Sciatic nerve (tissue), 2 donors: ENCODE data around the gene TERT. TPM values are rescaled to one million over a fixed set of nuclear protein-coding genes. Genes with fewer than 3 reads are reported as not detected.
A peak's percentile ranks its signal among the peaks of the same experiment; 100 is the strongest.

Source experiments
- ATAC-seq: fragments of 200-7000 bp; cut with Tn5 transposase; one replicate; pipeline ENCODE4 v1.9.1; 2020; ENCODE audit warnings: mild to moderate bottlenecking, moderate library complexity
- DNase-seq: peaks from one replicate; pipeline ENCODE4 v3.0.0-alpha.2; 2020; ENCODE audit warnings: low spot score
- intact Hi-C: fragments of 100-400 bp; cut with DNase I; formaldehyde crosslinking; loops from one replicate; pipeline ENCODE4 v1.14.2; 2022
- total RNA-seq: library from RNA; stranded (reverse); fragmentation: NEBNext Ultra II Directional; extraction: Animal tissue kit (Norgen Biotek cat#: 25700); gene quantifications from one replicate; pipeline ENCODE4 v1.2.1, GENCODE V29; 2021
- donor health status: DM: no; HTN: no; CAD: no.
- donor health status: DM: no; HTN: no; CAD: no.

Gene TERT
- total RNA-seq, 1 donor from 2014 or later, result 0.85 TPM

DNA sequence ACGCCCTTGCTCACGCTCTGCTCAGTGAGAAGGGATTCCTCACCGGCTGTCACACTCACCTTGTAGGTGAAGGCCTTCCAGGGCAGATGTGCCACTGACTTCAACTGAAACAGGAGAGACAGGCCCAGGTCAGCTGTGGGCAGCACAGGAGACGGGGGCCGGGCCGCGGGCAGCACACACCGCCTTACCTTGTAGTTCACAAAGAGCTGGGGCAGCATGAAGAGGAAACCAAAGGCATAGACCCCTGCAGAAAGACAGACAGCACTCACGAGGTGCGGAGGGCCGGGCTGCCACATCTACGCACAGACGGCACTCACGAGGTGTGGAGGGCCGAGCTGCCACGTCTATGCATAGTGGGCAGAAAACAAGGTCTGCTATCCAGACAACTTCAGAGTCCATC, 26.7 kb upstream of the TERT start:
- intact Hi-C loops, result no loop called here
- DNase-seq, result no peak
- no peak for ATAC-seq

- intact Hi-C loops, result no loop called here
- ATAC-seq (no peak), DNase-seq (no peak)
These were observed 25.8 kb upstream of the TERT start for GRCh38 chr5:1320436-1321344.

DNA sequence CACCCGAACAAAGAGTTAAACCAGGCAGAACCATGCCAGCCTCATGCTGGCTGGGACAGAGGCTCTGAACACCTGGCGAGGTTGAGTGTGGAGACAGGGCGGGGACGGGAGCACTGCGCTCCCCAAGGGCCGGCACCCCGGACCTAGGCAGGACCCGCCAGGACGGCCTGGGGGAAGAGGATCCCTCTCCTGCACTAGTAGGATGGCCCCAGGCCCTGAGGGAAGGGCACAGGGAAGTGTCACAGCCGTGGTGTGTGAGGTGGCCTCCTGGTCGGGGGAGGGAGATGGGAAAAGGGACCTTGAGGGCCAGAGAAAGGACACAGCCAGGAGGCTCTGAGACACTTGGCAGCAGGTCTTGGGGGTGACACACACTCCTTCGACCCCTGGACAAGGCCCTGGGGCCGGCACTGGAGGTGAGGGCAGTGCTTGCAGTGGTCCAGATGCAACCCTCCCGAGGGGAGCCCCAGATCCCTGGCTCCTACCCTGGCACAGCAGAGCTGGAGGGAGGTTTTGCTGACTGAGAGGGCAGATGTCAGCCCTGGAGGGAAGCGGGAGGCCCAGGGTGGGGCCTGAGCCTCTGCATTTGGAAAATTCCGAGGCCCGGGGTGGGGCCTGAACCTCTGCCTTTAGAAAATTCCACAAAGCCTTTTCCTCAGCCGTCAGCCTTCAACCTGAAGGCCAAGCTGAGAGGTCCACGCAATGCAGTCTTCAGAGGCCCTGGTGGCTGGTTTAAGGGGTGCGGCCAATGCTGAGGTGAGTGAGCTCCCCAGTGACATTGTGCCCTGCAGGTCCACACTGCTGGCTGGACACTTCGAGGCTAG, 24.8 kb upstream of the TERT start:
- intact Hi-C loops, result no loop called here
- ATAC-seq, result no peak
- no peak for DNase-seq

DNA sequence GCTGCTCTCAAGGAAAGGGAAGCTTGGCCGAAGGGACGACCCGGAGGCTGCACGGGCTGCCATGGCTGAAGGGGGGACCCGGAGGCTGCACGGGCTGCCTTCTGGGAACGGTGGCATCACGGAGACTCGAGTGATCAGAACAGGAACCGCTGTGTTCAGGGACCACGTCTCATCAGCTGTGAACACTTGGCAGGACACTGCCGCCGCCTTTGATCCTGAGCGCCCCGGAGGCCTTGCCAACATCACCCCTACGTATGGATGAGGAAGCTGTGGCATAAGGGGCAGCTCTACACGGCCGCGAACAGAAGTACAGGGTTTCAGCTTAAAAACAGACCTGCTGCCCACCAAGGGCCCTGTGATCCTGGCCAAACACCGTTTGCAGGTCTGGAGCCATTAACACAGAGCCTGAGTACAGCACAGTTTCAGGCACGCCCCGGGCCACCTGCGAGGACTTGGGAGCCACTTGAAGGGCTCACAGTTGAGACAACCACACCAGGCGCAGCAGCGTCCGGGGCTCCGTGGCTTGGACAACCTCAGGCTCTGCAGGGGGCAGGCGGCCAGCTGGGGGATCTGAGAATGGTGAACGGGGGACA, 23.9 kb upstream of the TERT start:
- DNase-seq (no peak), ATAC-seq (no peak)
- intact Hi-C loops, result no loop called here

DNA sequence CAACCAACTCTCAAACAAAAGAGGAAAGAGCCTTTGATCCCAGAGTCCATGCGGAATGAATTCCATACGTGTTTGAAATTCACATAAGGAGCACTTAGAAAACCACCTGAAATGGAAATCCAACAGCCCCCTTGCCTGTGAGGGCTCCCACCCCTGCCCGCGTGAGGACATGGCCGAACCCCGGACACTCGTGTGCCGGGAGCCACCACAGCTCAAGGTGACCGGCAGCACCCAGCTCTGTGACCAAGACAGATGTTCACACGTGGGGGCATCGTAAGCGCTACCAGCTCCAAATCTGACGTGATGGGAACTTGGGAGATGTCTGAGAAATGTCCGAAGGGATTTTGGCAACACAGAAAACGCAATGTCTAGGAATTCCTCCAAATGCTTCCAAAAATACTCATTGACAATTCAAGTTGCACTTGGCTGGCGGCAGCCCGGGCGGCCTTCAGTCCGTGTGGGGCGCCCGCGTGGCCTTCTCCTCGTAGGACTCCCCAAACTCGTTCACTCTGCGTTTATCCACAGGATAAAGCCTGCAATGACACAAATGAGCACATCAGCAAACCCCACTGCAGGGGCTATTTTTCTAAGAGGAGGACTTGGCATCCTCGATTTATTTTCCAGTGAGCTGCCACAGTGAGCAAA, 23.2 kb upstream of the TERT start:
- ATAC-seq (no peak), DNase-seq (no peak)
- intact Hi-C loops, result no loop called here

GRCh38 chr5:1316588-1317340, 21.9 kb upstream of the TERT start:
- ATAC-seq (no peak), DNase-seq (no peak)
- intact Hi-C loops, result no loop called here

DNA sequence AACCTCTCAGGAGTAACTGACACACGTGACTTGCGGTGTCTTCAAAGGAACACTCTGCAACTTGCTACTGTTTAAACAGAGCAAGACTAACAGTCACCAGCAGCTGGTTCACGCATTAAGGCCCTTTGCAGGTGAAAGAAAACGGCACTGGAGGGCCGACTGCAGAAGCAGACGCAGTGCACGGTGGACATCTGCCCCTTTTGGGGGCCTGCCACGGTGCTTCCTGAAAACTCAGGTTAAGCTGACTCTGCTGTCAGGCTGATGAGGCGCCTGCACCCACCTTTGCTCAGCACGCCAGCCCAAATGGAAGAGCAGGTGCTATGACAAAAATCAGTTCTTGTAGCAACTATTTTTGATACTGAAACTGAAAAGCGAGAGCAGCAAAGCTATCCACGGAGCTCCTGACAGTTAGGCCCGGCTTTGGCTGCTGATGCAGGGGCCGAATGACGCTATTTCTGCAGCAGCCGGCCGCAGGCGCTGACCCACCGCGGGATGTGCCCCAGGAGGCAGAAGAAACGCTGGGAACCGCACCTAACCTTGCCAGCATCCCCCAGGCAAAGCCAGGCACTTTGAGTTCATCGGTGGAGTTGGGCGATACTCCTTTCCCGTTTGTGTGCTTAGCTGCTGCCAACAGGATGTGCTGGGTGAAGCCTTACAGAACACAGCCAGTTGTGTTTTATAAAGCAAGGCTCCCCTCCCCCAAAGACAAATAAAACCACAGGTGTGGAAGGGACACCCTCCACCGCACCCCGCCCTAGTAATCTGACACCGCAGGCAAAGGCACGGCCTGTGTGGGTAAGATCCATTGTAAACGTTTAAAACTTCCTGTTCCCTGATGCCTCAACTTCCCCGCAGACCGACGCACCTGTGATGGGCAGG, 21.1 kb upstream of the TERT start:
- intact Hi-C loops, result no loop called here
- DNase-seq, result no peak
- peak; percentile 11 for ATAC-seq

DNA sequence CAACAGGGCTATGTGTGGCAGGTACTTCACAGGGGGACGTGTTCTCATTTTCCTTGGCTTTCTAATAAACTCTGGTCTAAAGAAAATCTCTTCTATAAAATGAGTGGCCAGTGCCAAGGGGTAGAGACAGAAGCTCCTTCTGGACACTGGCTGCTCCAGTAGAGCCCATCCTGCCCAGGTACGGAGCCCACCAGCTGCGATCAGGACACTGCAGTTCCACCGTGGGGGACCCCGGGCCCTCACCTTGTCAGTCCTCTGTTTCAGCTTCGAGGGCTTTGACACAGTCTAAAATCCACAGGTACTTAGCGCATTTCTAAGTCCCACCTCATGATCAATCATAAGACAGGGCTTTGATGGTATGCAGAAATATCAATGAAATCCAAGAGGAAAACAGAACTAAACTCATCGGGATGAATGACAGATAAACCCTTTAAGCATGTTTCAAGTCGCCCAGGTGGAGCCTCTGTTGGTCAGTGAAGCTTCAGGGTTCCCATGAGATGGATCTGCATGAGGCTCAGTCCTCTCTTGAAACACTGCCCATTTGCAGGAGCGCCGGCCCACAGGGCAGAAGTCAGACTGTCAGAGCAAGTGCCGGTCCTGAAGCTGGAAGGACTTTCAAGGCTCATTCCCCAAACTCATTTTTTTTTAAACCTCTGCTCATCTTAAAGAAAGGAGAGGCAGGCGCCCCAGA, 20.3 kb upstream of the TERT start:
- DNase-seq, result no peak
- intact Hi-C loops, result no loop called here
- no peak for ATAC-seq

- no peak for ATAC-seq
- intact Hi-C loops, result no loop called here
- DNase-seq, result no peak
These were observed 19.7 kb upstream of the TERT start for GRCh38 chr5:1314564-1314982.

DNA sequence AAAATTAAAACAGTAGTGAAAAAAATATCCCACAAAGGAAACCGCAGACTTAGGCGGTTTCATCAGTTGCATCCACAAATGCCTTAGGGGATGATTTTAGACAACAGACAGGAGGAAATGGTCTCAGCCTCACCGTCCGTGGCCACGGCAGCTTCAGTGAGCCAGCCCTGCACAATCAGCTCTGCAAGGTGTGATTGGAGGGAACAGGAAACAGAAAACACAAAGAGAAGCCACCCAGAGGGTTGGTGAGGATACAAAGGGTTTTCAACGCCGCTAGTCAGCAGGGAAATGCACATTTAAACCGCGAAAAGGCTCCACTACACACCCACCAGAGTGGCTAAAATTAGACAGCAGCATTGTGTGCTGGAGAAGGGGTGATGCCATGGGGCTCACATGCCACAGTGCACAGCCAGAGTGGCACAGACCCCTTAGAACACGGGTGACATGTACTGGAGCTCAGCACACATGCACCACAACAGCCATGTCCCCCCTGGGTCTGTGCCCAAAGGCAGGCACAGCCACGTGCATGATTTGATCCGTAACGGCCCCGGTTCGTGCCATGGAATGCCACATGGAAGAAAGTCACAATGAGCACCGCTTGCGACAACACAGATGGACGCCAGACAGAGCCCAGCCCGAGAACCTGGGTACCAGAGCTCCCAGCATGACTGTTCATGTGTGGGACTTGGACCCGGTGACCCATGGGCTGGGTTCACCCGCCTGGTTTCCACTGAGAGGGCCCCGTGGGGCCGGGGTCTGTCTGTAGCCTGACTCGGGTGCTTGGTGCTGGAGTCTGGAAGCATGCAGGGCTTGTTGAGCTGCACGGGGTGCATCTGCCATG, 18.3 kb upstream of the TERT start:
- DNase-seq (no peak), ATAC-seq (no peak)
- intact Hi-C loops, result no loop called here

DNA sequence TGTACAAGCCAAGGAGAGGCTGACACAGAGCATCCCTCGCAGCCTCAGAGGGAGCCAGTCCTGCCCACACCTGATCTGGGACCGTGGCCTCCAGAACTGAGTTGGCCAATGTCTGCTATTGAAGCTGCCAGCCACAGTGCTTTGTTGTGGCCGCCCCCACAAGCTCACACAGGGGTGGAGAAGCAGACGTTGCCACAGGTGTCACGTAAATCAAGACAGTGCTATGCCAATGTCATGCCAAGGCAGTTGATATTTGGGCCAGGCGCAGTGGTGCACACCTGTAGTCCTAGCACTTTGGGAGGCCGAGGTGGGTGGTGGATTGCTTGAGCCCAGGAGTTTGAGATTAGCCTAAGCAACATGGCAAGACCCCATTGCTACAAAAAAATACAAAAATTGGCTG, 17.3 kb upstream of the TERT start:
- ATAC-seq (no peak), DNase-seq (no peak)
- intact Hi-C loops, result no loop called here

- ATAC-seq (no peak), DNase-seq (no peak)
- intact Hi-C loops, result no loop called here
These were observed 16.7 kb upstream of the TERT start for GRCh38 chr5:1311439-1312055.

- intact Hi-C loops, result no loop called here
- DNase-seq (no peak), ATAC-seq (no peak)
These were observed 15.2 kb upstream of the TERT start for GRCh38 chr5:1310118-1310517.

- ATAC-seq, result no peak
These were observed 9.2 kb upstream of the TERT start for GRCh38 chr5:1304033-1304432.

DNA sequence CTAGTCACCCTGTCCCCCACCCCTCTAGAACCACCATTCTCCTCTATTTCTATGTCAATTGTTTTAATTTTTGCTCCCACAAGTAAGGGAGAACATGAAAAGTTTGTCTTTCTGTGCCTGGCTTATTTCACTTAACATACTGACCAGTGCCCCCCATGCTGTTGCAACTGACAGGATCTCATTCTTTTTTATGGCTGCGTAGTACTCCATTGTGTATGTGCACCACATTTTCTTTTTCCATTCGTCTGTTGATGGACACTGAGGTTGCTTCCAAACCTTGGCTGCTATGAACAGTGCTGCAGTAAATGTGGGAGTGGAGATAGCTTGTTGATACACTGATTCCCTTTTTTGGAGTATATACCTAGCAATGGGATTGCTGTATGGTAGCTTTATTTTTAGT, 7.4 kb upstream of the TERT start:
- intact Hi-C loops, result no loop called here
- DNase-seq, result no peak
- no peak for ATAC-seq

More at GRCh38 chr5:1304033-1304432, 9.2 kb upstream of the TERT start:
- intact Hi-C loops, result no loop called here
- DNase-seq, result no peak

DNA sequence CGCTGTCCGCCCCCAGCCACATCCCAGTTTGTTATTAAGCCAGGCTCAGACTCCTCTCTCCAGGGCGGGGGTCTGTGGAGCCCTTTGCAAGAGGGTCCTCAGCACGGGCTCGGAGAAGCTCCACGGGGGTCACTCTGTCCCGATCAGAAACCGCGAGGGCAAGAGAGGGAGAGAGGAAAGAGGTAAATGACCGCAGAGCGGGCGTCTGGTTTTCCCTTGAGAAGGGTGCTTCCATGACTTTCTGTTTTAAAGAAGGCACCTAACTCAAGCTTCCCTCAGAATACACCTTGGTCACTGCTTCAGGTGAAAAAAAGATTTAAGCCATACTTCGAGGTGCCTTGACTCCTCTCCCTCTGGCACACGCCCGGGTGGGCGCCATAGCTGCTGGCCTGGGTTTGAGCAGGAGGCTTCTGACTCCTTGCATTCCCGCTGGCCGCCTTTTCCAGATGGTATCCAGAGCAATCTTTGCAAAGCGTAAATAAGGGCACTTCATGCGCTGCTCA, 5.8 kb upstream of the TERT start:
- intact Hi-C loops, result no loop called here
- ATAC-seq (no peak), DNase-seq (peak; percentile 48)
